NCI-H1417 (cell line): ENCODE measurements around the gene P2RX5.
"Not testable (repeated sequence)": the region's sequence is repeated elsewhere in the genome, so short reads cannot be mapped to it uniquely, and the experiment has no call there.

Experiments
- DNase-seq, 3 experiments: peaks; one replicate each; lab custom pipeline; 2025; lab: John Stamatoyannopoulos, UW

P2RX5 gene

DNA sequence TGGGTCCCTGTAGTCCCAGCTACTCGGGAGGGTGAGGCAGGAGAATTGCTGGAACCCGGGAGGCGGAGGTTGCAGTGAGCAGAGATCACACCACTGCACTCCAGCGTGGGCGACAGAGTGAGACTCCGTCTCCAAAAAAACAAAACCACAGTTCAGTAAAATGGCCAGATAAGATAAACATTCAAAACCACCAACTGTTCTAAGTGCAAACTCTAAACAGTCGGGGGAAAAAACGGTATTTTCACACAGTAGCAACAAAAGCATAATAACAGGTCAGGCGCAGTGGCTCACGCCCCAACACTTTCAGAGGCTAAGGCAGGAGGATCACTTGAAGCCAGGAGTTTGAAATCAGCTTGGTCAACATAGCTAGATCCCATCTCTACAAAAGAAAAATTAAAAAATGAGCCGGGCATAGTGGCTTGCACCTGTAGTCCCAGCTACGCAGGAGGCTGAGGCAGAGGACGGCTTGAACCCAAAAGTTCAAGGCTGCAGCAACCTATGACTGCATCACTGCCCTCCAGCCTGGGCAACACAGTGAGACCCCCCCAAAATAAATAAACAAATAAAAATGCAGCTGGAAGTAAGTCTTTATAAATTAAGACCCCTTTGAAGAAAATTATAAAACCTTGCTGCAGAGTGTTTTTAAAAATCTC lies 17.0 kb upstream of the P2RX5 start:
- DNase-seq, result no peak

DNA sequence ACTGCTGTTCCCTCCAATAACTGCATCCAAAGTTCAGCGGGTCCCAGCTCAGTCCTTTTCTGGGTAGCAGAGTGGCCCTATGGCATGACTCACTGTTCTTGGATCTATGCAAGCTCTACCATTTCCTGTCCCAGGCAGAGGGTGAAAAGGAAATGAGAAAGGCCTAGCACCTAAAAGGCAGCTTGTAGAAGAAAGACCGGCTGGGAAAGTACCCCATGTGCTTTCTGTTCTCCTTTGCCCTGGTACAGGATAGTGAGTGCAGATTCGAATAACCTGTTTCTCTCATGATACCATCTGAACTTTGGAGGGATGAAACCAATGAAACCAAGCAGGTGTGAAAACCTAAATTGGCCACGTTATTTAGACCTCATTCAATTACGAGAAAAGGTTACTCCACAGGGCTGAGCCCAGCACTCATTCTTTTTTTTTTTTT lies 15.0 kb upstream of the P2RX5 start:
- no peak for DNase-seq

DNA sequence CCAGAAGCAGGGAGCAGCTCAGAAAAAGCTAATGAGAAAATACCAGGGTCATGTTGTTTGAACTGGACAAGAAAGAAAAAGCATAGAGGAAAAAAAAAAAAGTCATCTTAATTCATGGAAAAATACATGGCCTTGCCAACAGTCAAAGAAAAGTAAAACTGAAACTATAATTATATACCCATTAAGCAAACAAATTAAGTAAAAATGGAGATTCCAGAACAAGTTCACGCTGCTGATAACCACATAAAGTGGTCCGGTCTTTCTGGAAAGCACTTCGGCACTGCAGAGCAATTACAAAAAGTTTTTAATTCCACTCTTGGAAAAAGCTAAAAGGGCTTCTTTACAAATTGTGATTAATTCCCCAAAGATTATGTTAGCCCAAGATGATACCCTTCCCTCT lies 12.4 kb upstream of the P2RX5 start:
- DNase-seq, result no peak

DNA sequence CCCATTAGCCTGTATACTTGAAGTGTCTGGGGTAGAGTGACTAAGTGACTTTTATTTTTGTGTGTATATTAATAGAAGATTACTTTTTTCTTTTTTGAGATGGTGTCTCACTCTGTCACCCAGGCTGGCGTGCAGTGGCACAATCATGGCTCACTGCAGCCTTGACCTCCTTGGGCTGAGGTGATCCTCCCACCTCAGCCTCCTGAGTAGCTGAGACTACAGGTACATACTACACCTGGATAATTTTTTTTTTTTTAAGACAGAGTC lies 9.7 kb upstream of the P2RX5 start:
- not testable (repeated sequence) for DNase-seq

DNA sequence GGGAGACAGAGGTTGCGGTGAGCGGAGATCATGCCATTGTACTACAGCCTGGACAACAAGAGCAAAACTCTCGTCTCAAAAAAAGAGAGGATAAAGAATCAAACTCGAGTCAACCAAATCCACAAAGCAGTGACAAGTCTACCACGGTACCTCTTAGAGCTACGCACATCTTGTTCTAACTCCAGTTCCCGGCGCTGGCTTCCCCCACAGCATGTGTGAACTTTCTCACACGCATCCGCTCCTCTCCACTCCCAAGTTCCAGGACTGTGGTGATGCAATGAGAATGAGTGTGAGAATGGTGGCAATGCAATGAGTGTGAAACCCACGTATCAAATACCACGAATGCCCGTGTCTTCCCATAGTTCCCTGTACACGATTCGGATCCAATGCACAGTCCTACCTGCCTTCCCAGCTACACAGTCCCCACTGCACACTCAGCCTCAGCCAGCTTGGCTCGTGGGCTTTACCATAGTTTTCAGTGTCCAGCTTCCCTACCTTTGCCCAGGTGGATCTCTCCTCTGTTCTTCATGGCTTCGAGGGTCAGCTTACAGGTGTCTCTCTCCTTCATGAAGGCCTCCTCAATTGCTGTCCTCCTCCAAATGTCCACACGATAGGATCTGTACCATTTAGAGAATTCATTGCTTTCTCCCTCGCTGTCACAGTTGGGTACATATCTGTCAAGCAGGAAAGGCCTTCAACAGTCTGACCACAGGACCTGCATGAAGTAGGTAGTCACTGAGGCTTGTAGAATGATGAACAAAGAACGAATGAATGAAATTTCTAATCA lies 9.2 kb upstream of the P2RX5 start:
- no peak for DNase-seq

DNA sequence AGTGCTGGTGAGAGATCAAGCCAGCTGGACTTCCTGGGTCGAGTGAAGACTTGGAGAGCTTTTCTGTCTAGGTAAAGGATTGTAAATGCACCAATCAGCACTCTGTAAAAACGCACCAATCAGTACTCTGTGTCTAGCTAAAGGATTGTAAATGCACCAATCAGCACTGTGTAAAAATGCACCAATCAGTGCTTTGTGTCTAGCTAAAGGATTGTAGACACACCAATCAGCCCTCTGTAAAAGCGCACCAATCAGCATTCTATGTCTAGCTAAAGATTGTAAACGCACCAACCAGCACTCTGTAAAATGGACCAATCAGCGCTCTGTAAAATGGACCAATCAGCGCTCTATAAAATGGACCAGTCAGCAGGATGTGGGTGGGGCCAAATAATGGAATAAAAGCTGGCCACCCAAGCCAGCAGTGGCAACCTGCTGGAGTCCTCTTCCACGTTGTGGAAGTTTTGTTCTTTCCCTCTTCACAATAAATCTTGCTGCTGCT lies 6.1 kb upstream of the P2RX5 start:
- not testable (repeated sequence) for DNase-seq

DNA sequence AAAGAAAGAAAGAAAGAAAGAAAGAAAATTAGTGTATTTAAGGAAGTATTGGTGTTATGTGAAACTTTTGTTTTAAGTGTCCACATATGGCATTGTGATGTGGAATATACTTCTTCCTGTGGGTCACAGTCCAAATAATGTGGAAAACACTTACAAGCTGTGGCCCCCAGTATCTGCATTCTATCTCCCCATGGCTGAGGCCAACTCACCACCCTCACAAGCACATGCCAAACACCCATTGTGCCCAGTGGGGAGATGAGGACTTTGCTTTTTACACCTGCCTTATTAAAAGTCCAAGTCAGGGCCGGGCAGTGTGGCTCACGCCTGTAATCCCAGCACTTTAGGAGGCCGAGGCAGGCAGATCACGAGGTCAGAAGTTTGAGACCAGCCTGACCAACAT lies 4.0 kb upstream of the P2RX5 start:
- DNase-seq, result no peak

DNA sequence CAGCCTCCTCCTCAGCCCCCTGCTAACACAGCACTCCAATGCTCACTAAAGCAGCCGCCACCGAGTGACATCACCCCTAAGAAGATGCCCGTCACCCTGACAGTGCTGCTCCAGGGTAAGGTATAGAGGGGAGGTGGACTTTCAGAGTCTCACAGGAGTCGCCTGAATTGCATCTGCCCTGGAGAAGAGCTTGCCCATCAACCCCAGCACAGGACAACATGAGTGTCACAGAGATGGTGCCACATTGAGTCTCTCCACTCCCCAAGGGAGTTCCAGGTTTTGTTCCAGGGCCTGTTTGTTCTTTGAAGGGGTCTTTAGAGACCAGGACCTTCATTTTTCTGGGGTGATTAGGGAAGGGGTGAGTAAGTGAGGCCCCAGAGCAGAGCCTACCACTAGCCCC lies 2.2 kb upstream of the P2RX5 start:
- no peak for DNase-seq

DNA sequence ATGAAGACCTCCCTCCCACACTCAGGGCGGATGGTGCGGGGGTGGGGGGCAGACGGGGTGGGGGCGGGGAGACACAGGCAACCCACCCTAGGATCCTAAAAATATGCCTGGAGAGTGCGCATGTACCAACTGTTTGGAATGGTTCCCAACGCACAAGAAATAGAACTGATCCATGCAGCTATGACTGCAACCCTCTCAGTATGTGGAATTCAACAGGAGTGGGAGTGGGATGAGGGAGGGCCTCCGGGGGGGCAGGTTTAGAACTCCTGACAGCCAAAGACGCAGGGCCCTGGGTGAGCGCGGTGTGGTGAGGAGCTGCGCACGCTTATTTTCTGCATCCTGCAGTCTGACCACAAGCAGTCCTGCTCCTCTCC lies 1.1 kb upstream of the P2RX5 start:
- DNase-seq, result no peak

DNA sequence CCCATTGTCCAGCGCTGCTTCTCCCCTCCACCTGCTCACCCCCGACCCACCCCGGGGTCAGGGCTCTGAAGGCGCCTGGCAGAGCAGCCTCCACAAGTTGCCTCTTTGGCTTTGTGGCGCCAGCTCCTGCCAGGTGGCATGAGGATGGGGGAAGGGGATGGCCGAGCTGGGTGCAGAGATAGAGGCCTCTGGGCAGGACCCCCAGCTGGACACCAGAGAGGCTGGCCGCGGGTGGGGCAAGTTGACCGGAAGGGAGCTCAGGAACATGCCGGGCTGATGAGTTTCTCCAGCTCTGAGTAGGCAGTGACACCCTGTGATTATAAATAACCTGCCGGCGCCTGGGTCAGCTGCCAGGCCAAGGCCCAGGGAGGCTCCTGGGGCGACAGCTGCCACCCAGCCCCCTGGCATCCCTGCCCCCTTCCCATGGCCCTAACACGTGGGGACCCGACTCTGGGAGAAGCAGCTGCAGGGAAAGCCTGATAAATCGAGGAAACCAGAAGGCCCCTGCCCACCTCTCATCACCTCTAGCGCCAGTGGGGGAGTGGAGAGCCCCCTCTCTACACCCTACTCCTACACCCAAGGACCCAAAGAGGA lies 729 bp downstream of the P2RX5 start:
- DNase-seq, result peak in 2 of 3 experiments; percentile 56 to 68

DNA sequence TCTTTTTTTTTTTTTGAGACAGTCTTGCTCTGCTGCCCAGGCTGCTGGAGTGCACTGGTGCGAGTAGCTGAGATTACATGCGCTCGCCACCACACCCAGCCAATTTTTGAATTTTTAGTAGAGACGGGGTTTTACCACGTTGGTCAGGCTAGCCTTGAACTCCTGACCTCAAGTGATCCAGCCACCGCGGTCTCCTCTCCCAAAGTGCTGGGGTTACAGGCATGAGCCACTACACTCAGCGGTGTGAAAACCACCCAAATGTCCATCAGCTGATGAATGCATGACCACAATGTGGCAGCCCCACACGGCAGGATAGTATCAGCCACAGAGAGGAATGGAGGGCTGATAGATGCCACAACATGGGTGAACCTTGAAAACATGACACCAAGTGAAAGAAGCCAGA lies 2.1 kb downstream of the P2RX5 start:
- DNase-seq, result no peak

DNA sequence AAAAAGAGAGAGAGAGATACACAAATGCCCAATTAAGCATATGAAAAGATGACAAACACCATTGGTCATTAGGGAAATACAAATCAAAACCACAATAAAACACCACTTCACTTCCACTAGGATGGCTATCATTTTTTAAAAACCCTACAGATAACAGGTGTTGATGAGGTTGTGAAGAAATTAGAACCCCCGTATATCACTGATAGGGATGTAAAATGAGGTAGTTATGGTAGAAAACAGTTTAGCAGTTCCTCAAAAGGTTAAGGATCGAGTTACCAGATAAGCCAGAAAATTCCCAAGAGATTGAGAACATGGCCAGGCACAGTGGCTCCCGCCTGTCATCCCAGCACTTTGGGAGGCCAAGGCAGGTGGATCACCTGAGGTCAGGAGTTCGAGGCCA lies 2.8 kb downstream of the P2RX5 start:
- no peak for DNase-seq

DNA sequence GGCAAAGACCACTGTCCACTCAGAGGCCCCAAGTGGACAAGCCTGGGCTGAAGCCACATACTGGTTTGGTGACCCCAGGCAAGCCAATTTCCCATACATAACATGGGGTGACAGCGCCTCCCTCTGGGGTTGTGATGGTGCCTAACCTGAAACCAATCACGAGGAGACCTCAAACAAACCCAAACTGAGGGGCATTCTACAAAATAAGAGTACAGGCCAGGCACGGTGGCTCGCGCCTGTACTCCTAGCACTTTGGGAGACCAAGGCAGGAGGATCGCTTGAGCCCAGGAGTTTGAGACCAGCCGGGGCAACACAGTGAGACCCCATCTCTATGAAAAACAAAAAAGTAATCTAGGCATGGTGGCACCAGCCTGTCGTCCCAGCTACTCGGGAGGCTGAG lies 3.6 kb downstream of the P2RX5 start:
- DNase-seq, result no peak

DNA sequence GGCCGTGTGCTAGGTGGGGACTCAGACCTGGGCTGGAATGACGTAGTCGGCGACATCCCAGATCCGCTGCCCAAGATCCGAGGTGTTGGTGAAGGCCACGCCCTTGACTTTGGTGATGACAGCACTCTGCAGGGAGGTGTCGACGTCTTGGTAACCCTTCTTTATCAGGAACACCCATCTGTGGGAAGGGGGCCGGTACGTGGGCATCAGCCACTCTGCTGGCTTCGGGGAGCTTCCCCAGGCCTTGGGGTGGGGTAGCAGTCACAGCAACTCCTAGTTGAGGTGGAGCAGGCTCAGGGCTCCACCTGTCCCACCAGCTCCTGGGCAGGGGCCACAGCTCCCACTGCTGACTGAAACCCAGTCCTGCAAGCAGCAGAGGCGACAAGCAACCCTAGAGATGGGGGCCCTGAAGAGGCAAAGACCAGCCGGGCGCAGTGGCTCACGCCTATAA lies 4.3 kb downstream of the P2RX5 start:
- no peak for DNase-seq

DNA sequence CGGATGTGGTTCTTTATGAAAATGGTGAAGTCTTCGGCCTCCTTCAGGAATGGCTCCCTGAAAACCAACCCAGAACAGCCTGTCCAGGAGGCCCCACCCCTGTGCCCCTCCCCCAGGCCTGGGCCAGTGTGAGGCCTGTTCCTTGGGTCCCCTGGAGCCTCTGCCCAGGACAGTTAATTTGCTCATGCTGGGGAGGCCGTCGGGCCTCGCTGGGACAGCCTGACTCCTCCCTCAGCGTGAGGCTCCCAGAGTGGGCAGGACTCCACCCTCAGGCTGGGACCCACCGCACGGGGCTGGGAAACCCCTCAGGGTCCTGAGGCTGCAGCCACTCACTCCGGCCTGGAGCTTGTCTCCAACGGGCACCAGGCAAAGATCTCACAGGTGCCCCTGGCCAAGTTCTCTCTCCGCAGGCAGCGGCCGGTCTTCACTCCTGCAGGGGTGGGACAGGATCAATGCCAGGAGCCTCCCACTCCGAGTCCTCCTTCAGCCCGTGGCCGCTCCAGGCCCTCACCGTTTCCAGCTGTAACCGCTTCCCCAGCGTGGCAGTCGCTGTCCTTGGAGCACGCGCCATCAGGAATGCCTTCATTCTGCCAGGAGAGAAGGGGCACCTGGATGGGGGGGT lies 5.8 kb downstream of the P2RX5 start:
- DNase-seq, result no peak

DNA sequence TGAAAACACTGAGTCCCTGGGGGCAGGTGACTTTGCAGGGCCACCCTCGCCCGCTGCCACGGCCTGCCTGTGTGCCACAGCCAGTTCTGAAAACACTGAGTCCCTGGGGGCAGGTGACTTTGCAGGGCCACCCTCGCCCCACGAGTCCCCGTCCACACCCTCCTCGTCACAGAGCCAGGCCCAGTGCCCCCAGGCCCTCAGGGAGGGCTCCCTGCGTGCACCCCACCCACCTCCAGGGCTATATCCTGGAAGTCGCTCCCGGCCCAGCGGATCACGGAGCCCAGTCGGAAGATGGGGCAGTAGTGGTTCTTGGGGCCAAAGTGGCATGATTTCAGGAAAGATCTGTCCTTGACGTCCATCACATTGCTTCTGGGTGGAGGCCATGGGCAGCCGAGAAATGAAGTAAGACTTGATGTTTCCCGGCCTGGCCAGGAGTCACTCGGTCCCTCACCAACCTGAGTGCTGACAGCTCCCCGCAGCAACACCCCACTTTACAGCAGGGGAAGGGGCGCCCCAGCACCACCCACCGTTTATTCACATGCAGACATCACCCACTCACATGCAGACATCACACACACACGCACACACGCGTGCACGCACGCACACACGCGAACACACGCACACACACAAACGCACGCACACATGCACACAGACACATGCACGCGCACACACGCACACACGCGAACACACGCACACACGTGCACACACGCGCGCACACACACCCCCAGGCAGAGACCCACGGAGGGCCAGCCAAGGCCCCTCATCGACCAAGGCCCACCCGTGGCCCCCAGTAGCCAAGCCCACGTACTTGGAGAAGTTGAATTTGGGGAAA lies 6.5 kb downstream of the P2RX5 start:
- no peak for DNase-seq

DNA sequence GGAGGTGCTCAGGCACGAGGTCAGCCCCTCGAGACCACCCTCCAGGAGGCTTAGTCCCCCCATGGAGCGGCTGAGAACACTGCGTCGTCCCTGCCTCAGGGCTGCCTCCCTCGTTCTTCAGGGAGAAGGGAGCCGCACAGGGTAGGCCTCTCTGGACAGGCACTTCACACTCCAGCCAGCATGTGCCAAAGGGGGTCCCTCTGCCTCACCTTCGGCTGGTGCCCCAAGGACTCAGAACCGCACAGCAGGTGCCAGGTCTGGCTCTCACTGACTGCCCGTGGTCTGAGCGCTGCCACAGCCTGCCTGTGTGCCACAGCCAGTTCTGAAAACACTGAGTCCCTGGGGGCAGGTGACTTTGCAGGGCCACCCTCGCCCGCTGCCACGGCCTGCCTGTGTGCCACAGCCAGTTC lies 7.1 kb downstream of the P2RX5 start:
- DNase-seq, result no peak

DNA sequence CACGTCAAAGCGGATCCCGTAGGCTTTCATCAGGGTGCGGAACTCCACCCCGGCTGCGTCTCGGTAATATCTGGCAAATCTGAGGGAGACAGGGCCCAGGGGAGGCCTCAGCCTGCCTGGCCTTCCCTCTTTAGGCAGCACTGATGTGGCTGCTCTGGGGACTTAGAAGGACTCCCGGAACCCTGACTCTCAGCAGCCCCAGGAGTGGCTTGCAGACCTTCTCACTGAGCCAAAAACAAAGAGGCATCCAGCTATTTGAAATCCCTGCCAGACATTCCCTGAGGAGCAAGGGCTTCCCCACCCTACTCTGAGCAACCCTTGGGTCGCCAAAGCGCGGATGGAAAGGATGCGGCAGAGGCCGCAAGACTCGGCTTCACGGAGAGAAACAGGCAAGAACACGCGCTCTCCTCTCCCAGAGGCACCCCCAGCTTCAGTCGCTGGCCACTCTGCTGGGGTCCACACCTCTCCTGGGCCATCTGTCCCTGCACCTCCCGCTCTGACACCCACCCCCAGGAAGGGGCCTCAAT lies 7.9 kb downstream of the P2RX5 start:
- DNase-seq, result no peak

DNA sequence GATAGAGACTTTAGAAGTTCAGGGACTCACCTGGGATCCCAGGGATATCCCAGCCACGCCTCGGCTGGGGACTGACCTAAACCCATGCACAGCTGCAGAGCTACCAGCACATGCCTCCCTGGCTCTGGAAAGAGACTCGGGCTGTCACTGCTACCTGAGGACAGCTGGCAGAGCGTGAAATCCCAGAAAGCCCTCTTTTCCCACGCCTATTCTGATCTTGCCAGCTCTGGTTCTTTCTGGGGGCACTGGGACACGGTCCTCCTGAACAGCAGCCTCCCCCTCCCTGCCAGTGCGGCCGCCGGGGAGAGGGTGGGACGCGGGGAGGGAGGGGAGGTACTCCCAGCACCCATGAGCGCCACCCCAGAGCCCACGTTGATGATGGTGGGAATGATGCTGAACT lies 10.8 kb downstream of the P2RX5 start:
- no peak for DNase-seq

DNA sequence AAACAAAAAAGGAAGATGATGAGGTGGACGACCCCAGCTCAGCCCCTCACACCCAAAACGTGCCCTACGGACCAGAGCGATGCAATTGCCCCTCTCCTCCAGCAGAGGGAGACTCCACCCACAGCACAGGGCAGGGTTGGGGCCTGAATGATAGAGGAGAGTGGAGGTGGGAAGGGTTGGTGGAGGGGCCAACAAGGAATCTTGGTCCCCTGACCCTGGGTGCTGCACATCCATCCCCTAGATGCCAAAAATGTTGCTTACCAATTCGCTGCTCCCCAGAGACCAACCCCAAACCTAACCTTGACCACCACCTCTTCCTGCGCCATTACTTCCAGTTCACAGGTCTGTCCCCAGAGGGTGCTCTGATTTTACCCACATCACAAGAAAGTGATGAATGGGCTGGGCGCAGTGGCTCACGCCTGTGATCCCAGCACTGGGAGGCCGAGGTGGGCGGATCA lies 12.9 kb downstream of the P2RX5 start:
- peak in 1 of 3 experiments; percentile 18 for DNase-seq

DNA sequence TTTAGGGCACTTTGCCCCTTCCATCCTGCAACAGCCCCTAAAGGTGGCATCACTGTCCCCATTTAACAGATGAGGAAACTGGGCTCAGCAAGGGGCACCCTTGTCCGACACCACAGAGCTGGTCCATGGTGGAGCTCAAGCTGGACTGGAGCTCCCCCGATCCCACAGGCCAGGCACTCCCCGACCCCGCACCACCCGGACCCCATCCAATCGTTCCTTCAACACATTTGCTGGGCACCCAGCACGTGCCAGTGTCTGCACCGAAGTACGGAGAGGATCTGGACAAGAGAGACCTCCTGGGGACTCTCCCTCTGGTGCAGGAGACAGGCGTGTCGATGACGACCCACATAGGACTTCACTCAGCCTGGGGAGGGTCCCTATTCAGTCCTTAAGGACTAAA lies 13.9 kb downstream of the P2RX5 start:
- DNase-seq, result no peak

DNA sequence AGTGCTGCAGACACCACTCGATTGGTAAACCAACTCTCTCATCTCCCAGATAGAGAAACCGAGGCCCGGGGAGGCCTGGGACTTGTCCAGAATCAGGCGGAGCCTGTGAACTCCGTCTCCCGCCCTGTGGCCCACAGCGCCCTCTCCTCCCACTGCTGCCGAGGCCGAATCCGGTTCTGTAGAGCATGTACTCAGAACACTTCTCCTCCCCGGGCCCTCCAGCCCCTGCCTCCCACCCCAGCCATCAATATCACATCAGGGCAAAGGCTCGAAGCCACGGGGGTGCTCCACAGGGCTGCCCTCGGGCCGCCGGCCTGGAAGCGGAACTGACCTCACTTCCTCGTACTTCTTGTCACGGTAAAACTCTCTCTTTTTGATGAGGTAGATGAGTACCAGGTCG lies 14.4 kb downstream of the P2RX5 start:
- no peak for DNase-seq
